ENCODE data around the gene TMEM221.

TMEM221 gene

GRCh38 chr19:17467471-17468301 is 19.2 kb upstream of the TMEM221 start:
- no peak for TF ChIP-seq CTCF (IDR thresholded peaks at IDR 0.05; ENCODE audit: control insufficient read depth, insufficient read depth, low read depth, low read length, missing control alignments)
- H3K4me3 ChIP-seq (ENCODE audit: control insufficient read depth, low read depth, low read length) = no peak overlapping the region
- no peak for DNase-seq (ENCODE audit: low read depth)

- no peak for DNase-seq (ENCODE audit: low read depth)
- no peak overlapping the region for H3K4me3 ChIP-seq (ENCODE audit: control insufficient read depth, low read depth, low read length)
- TF ChIP-seq CTCF (IDR thresholded peaks at IDR 0.05; ENCODE audit: control insufficient read depth, insufficient read depth, low read depth, low read length, missing control alignments) = no peak
Observed at GRCh38 chr19:17466487-17466850, 18.0 kb upstream of the TMEM221 start.

- TF ChIP-seq CTCF (IDR thresholded peaks at IDR 0.05; ENCODE audit: control insufficient read depth, insufficient read depth, low read depth, low read length, missing control alignments) = no peak
- no peak within 1 kb of the TSS for H3K4me3 ChIP-seq (ENCODE audit: control insufficient read depth, low read depth, low read length)
- no peak for DNase-seq (ENCODE audit: low read depth)
Observed at GRCh38 chr19:17460372-17461230, 12.1 kb upstream of the TMEM221 start, which contains the start of gene NXNL1. TSS of gene NXNL1 (minus strand) at chr19:17460926. CDS start at chr19:17460869, 57 bp downstream.

DNA sequence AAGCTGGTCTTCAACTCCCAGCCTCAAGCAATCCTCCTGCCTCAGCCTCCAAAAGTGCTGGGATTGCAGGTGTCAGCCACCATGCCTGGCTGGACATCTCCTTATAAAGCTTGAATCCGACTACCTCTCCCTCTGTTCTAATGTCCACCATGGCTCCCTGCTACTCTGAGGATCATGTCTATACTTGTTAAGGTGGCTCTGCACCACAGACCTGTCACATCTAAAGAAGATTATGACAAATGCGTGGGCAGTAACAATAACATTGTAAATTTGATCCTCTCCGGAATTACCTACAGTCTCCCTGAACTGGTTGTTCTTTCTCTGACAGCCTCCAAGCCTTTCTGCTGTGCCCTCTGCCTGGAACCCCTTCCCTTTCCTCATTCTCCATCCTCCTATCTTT is 10.5 kb upstream of the TMEM221 start:
- no peak for DNase-seq (ENCODE audit: low read depth)
- no peak for TF ChIP-seq CTCF (IDR thresholded peaks at IDR 0.05; ENCODE audit: control insufficient read depth, insufficient read depth, low read depth, low read length, missing control alignments)
- no peak overlapping the region for H3K4me3 ChIP-seq (ENCODE audit: control insufficient read depth, low read depth, low read length)

DNA sequence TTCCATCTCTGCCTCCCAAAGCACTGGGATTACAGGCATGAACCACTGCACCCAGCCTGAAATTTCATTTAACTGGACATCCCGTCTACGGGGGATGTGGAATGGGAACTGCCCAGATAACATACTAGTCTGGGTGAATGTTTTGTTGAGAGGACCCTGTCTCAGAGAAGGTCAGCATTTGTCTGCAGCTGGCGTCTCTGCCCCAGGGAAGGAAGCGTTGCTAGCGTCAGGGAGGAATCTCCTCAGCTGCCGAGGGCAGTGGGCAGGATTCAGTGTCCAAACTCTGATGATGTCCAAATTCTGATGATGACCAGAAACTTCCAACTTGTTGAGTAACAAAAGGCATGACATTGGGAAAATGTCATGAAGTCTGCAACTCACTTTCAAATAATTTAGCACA is 9.1 kb upstream of the TMEM221 start:
- TF ChIP-seq CTCF (IDR thresholded peaks at IDR 0.05; ENCODE audit: control insufficient read depth, insufficient read depth, low read depth, low read length, missing control alignments) = no peak
- no peak for DNase-seq (ENCODE audit: low read depth)
- H3K4me3 ChIP-seq (ENCODE audit: control insufficient read depth, low read depth, low read length) = no peak overlapping the region

DNA sequence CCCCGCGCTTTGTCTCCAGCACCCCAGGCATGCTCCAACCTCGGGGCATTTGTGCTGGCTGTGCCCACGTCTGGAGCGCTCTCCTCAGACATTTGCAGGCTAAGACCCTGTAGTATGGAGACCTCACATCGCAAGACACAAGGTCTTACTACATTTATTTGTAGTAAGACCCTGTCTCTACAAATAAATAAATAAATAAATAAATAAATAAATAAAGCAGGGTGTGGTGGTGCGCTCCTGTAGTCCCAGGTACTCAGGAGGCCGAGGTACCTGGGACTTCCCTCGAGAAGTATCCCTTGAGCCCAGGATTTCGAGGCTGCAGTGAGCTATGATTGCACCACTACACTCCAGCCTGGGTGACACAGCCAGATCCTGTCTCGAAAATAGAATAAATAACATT is 7.7 kb upstream of the TMEM221 start:
- no peak overlapping the region for H3K4me3 ChIP-seq (ENCODE audit: control insufficient read depth, low read depth, low read length)
- no peak for TF ChIP-seq CTCF (IDR thresholded peaks at IDR 0.05; ENCODE audit: control insufficient read depth, insufficient read depth, low read depth, low read length, missing control alignments)
- DNase-seq (ENCODE audit: low read depth) = no peak
